GM10248 (cell line): ENCODE results near the gene ERP27.

Experiments
- CTCF ChIA-PET: fragments of 300-600 bp; sonication (Branson Sonifier 250); formaldehyde crosslinking; extraction: SDS; loops from one replicate; lab custom pipeline; 2021; ENCODE audit warnings: antibody characterized with exemption; lab: Yijun Ruan, JAX
- POLR2A ChIA-PET: fragments of 350-650 bp; sonication (Branson Sonifier 250); formaldehyde crosslinking; extraction: SDS; loops from one replicate; lab custom pipeline; 2020; ENCODE audit warnings: antibody characterized with exemption; lab: Yijun Ruan, JAX
- DNase-seq: peaks from one replicate; pipeline ENCODE4 v3.0.0; 2012; ENCODE audit errors: extremely low spot score
- CTCF ChIP-seq: IDR thresholded peaks from 2 replicates; pipeline ENCODE4 v1.5.1; 2012; ENCODE audit warnings: mild to moderate bottlenecking, low read depth; ENCODE audit errors: extremely low read depth, missing control alignments, control extremely low read depth

Gene ERP27

DNA sequence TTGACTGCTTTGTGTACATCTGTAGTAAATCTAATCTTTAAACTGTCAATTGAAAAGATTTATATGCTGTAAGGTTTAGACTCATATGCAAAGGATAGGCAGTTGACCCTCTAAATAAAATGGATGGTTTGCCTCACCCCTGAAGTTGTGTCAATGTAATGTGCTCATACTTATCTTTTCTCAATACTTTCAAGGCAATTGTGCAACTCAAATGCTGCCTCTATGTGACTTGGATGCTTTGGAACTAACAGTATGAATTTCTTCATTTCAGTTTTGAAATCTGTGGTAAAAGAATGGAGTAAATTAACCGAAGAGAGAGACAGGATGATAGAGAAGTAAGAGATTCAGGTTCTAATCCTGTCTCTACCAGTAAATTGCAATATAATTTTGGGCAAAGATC is 44.2 kb upstream of the ERP27 start:
- ChIA-PET POLR2A (interaction anchor here (0.6 kb wide), 1 partner anchor 113 kb away, joined by 3 read pairs; no protein-coding TSS in a partner anchor), CTCF (interaction anchor here (1.4 to 3.2 kb wide), 2 partner anchors 13 to 213 kb away, joined by 4 to 17 read pairs; no protein-coding TSS in a partner anchor)
- no peak for TF ChIP-seq CTCF
- no peak for DNase-seq

GRCh38 chr12:14981049-14981448 is 42.7 kb upstream of the ERP27 start:
- no peak for TF ChIP-seq CTCF
- no peak for DNase-seq
- POLR2A ChIA-PET: no interaction called here
- CTCF ChIA-PET: interaction anchor here (1.3 to 2.2 kb wide), 6 partner anchors 9 to 21 kb away, joined by 3 to 8 read pairs (median 4); no protein-coding TSS in a partner anchor

DNA sequence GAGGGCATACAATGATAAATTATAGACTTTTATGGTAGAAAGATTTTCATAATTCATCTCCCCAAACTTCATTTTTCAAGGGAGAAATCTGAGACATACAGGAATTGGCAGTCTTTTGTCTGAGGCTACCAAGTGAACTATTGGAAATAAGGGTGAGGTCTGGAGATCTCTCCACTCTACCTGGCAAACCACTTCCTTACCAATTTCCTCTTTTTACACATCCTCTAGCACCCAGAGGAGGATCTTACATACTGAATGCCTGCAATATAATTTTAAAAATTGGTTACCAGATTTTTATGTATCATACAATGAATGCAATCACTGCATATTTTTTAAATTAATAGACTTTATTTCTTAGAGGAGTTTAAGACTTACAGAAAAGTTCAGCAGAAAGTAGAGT is 41.1 kb upstream of the ERP27 start:
- ChIA-PET POLR2A (no interaction called here), CTCF (interaction anchor here (1.4 to 2.2 kb wide), 2 partner anchors 16 to 205 kb away, joined by 3 to 8 read pairs; no protein-coding TSS in a partner anchor)
- TF ChIP-seq CTCF: no peak
- no peak for DNase-seq

DNA sequence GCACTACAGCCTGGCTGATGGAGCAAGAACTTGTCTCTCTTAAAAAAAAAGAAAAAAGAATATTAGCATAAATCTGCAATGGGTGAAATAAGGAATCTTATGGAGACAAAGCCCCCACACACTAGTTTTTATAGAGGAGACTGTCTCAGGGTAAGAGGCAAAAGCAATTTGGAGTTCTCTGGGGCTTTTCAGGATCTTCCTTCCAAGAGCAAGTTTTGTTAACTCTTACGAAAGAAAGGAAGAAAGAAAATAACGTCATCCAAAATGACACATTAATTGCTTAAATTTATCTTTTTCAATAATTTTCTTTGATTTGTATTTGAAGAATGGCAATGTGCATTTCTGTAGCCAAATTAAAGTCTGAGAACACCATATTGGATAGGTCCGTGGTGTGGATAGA is 38.3 kb upstream of the ERP27 start:
- no peak for DNase-seq
- ChIA-PET CTCF (interaction anchor here (2.0 kb wide), 1 partner anchor 16 kb away, joined by 5 read pairs; no protein-coding TSS in a partner anchor), POLR2A (no interaction called here)
- TF ChIP-seq CTCF: no peak

DNA sequence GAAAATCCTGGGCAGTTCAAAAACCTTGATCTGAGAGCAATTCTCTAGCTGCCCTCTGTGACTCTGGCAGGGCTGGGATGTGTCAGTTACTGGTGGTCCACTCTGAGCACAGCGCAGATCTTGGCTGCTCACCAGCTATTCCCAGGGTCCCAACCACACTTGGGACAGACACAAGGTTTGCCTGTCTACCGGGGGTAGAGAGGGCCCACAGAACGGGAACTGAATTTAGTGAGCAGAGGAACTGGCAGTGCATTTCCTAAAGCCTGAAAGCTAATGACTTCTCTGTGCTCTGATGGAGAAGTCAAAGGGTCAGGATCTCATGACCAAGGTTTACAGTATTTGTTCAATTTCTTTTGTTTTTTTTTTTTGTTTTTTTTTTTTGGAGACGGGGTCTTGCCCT is 37.1 kb upstream of the ERP27 start:
- TF ChIP-seq CTCF: no peak
- ChIA-PET CTCF (interaction anchor here (1.2 kb wide), 1 partner anchor 20 kb away, joined by 3 read pairs; no protein-coding TSS in a partner anchor), POLR2A (no interaction called here)
- no peak for DNase-seq

DNA sequence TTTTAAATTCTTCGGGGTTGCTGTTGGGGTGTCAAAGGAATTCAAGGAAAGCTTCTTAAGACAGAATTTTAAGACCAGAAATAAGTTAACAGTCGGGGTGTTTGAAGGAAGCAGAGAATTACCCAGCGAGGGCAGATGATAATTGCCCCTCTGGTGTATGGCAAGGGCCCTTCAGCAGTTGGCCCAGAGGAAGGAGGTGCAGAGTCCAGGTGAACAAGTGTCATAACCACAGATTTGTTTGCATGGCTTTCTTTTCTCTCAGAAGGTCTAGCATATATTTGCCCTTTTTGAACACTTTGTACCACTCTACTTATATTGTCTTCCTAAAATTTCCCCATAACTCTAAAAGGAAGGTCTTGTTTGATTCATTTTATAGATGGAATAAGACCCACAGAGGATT is 36.3 kb upstream of the ERP27 start:
- no peak for TF ChIP-seq CTCF
- no peak for DNase-seq
- POLR2A ChIA-PET: no interaction called here
- CTCF ChIA-PET: interaction anchor here (1.2 kb wide), 1 partner anchor 21 kb away, joined by 3 read pairs; no protein-coding TSS in a partner anchor
